PC-9 (cell line): ENCODE measurements around the gene PPA1. TPM values are rescaled to one million over a fixed set of nuclear protein-coding genes. Genes with fewer than 3 reads are reported as not detected.

Experiments used
- BruUV-seq: library from RNA; stranded (reverse); fragments of 400-500 nt; replicated peaks from 2 replicates; lab custom pipeline; 2021; lab: Mats Ljungman, UMichigan
- CTCF ChIA-PET: fragments of 300-600 bp; sonication (Branson Sonifier 250); formaldehyde crosslinking; loops from one replicate; lab custom pipeline; 2022; ENCODE audit warnings: antibody characterized with exemption; lab: Charles Lee
- POLR2A ChIA-PET: fragments of 300-600 bp; sonication (Branson Sonifier 250); formaldehyde crosslinking; loops from one replicate; lab custom pipeline; 2022; ENCODE audit warnings: antibody characterized with exemption; ENCODE audit not compliant: unreplicated experiment; lab: Charles Lee
- DNase-seq, 2 experiments: peaks; one replicate each; pipeline versions ENCODE4 v3.0.0 to v3.0.0-alpha.2; 2015 to 2022; ENCODE audit warnings: mixed read lengths in 1 of 2
- H2AFZ ChIP-seq: fragments of 200-600 bp; sonication (generic); 2 replicates; pipeline ENCODE4 v1.8.1; 2017; ENCODE audit warnings: antibody characterized with exemption
- H3F3A ChIP-seq: fragments of 200-600 bp; sonication (generic); 2 replicates; pipeline ENCODE4 v1.8.1; 2017; ENCODE audit warnings: antibody characterized with exemption, mild to moderate bottlenecking, low read depth; ENCODE audit not compliant: insufficient read depth
- H3K27ac ChIP-seq: fragments of 200-600 bp; sonication (generic); 2 replicates; pipeline ENCODE4 v1.6.1; 2016; ENCODE audit warnings: mixed run types
- H3K27me3 ChIP-seq: fragments of 200-600 bp; sonication (generic); 2 replicates; pipeline ENCODE4 v1.6.1; 2016; ENCODE audit warnings: low read depth, mixed run types; ENCODE audit not compliant: insufficient read depth
- H3K36me3 ChIP-seq: fragments of 200-600 bp; sonication (generic); 2 replicates; pipeline ENCODE4 v1.6.1; 2016; ENCODE audit warnings: low read depth, mixed run types
- H3K4me1 ChIP-seq: fragments of 200-600 bp; sonication (generic); replicated peaks from 2 replicates; pipeline ENCODE4 v1.6.1; 2016; ENCODE audit warnings: mixed run types; ENCODE audit not compliant: insufficient read depth
- H3K4me2 ChIP-seq: fragments of 200-600 bp; sonication (generic); 2 replicates; pipeline ENCODE4 v1.6.1; 2017; ENCODE audit warnings: mixed run types
- H3K4me3 ChIP-seq: fragments of 200-600 bp; sonication (generic); 2 replicates; pipeline ENCODE4 v1.6.1; 2016; ENCODE audit warnings: mixed run types
- H3K79me2 ChIP-seq: fragments of 200-600 bp; sonication (generic); 2 replicates; pipeline ENCODE4 v1.6.1; 2017; ENCODE audit warnings: low read depth, mixed run types
- H3K9me2 ChIP-seq: fragments of 200-600 bp; sonication (generic); 2 replicates; pipeline ENCODE4 v1.8.1; 2017; ENCODE audit warnings: mild to moderate bottlenecking; ENCODE audit not compliant: insufficient read depth
- H3K9me3 ChIP-seq: fragments of 200-600 bp; sonication (generic); 2 replicates; pipeline ENCODE4 v1.8.1; 2016; ENCODE audit warnings: low read depth; ENCODE audit not compliant: insufficient read depth
- H4K20me1 ChIP-seq: fragments of 200-600 bp; sonication (generic); 2 replicates; pipeline ENCODE4 v1.8.1; 2017; ENCODE audit not compliant: insufficient read depth
- EZH2 ChIP-seq: fragments of 200-600 bp; sonication (generic); IDR thresholded peaks from 2 replicates; pipeline ENCODE4 v1.8.0; 2017; ENCODE audit warnings: antibody characterized with exemption, low read depth
- intact Hi-C: fragments of 100-400 bp; cut with micrococcal nuclease; formaldehyde crosslinking; loops from one replicate; pipeline ENCODE4 v1.10.0; 2022; ENCODE audit not compliant: unreplicated experiment
- total RNA-seq: library from RNA; stranded (reverse); gene quantifications from 2 replicates; pipeline ENCODE4 v1.2.3, GENCODE V29; 2021
- TF ChIP-seq, protein P1 (sequence below): fragments of 200-600 bp; sonication (generic); conservative IDR thresholded peaks from 2 replicates; pipeline ENCODE4 v1.6.1; 2017; ENCODE audit warnings: mixed run types, antibody characterized with exemption, mild to moderate bottlenecking, moderate library complexity

PPA1 gene
- total RNA-seq, 1 experiment from 2014 or later: 236 TPM

DNA sequence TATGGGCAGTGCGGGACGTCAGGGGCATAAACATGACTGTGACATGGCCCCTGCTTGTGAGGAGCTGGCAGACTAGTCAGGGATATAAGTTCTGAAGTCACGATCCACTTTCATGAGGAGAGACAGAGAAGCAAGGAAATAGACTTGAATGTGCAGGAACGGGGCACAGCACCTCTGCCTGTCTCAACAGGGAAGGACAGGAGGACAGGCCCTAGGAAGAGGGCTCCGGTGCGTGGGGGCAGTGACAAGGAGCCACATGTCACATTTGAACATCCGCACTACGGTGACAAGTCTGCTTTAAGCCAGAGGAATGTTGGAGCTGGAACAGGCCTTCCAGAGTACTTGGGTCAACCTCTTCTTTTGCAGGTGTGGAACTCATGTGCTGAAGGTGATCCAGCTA is 43.1 kb downstream of the PPA1 start:
- BruUV-seq: no TSS peak
- peaks cover 44% of the 10 kb centered on the region for H3F3A ChIP-seq
- H4K20me1 ChIP-seq: no peaks in the 10 kb centered on the region
- H3K27ac ChIP-seq: no peak overlapping the region
- H3K4me3 ChIP-seq: no peak overlapping the region
- no peaks in the 10 kb centered on the region for H3K27me3 ChIP-seq
- H3K36me3 ChIP-seq: no peaks in the 10 kb centered on the region
- no peak overlapping the region for H3K4me2 ChIP-seq
- no peak overlapping the region for H2AFZ ChIP-seq
- ChIA-PET CTCF (no interaction called here), POLR2A (interaction anchor here (0.8 kb wide), 1 partner anchor 19 kb away, joined by 5 read pairs; no protein-coding TSS in a partner anchor)
- H3K9me3 ChIP-seq: no peaks in the 10 kb centered on the region
- peaks cover 61% of the 10 kb centered on the region for H3K4me1 ChIP-seq
- no peak for DNase-seq
- no peak for TF ChIP-seq EZH2
- TF ChIP-seq, protein P1, sequence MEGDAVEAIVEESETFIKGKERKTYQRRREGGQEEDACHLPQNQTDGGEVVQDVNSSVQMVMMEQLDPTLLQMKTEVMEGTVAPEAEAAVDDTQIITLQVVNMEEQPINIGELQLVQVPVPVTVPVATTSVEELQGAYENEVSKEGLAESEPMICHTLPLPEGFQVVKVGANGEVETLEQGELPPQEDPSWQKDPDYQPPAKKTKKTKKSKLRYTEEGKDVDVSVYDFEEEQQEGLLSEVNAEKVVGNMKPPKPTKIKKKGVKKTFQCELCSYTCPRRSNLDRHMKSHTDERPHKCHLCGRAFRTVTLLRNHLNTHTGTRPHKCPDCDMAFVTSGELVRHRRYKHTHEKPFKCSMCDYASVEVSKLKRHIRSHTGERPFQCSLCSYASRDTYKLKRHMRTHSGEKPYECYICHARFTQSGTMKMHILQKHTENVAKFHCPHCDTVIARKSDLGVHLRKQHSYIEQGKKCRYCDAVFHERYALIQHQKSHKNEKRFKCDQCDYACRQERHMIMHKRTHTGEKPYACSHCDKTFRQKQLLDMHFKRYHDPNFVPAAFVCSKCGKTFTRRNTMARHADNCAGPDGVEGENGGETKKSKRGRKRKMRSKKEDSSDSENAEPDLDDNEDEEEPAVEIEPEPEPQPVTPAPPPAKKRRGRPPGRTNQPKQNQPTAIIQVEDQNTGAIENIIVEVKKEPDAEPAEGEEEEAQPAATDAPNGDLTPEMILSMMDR: no peak
- H3K9me2 ChIP-seq: no peaks in the 10 kb centered on the region
- no peaks in the 10 kb centered on the region for H3K79me2 ChIP-seq
- intact Hi-C loops: no loop called here

DNA sequence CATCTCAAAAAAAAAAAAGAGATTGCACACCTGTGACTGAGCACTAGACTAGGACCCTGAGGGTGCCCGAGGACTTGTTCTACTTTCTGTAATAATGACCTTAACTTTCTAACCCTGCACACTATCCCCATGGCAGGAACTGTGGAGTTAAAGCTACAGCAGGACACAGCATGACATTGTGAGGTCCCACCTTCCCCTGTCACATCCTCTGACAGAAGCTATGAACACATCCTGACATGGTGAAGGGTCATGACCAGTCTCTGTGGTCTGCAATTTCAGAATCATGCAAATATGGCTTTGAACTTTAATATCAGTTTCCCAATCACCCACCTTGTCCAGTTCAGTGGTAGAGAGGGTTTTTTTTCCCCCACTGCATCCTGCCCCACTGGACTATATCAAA is 44.5 kb downstream of the PPA1 start:
- H3K4me3 ChIP-seq: no peak overlapping the region
- intact Hi-C loops: no loop called here
- no peaks in the 10 kb centered on the region for H3K9me2 ChIP-seq
- H3K27ac ChIP-seq: no peak overlapping the region
- no peaks in the 10 kb centered on the region for H3K79me2 ChIP-seq
- BruUV-seq: no TSS peak
- peaks cover 31% of the 10 kb centered on the region for H3F3A ChIP-seq
- ChIA-PET CTCF (no interaction called here), POLR2A (no interaction called here)
- no peaks in the 10 kb centered on the region for H4K20me1 ChIP-seq
- no peak overlapping the region for H2AFZ ChIP-seq
- peaks cover 48% of the 10 kb centered on the region for H3K4me1 ChIP-seq
- DNase-seq: peak in 1 of 2 experiments; percentile 42
- TF ChIP-seq EZH2: no peak
- TF ChIP-seq, protein P1: no peak
- no peaks in the 10 kb centered on the region for H3K9me3 ChIP-seq
- H3K27me3 ChIP-seq: no peaks in the 10 kb centered on the region
- no peak overlapping the region for H3K4me2 ChIP-seq
- no peaks in the 10 kb centered on the region for H3K36me3 ChIP-seq

DNA sequence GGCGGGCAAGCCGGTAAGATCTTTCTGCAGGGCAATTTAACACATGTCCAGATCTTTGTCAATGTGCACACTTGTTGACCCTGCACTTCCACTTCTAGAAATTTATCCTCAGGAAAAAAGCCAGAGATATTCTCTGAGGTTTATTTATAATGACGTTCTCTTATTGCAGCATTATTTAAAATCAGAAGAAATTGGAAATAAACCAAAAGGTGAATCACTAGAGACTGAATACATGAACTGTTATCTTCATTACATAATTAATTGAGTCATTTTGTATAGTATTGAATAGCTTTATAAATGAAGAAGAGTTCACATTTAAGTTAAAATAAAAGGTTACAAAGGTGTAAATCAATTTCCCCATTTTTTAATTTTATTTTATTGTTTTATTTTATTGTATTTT is 46.7 kb downstream of the PPA1 start:
- no peak overlapping the region for H3K4me2 ChIP-seq
- DNase-seq: no peak
- no peak for TF ChIP-seq EZH2
- TF ChIP-seq, protein P1: no peak

More for the DNA sequence above, 46.7 kb downstream of the PPA1 start:
- Histone ChIP-seq H3F3A (peaks cover 11% of the 10 kb centered on the region), H3K36me3 (no peaks in the 10 kb centered on the region), H3K27me3 (no peaks in the 10 kb centered on the region), H2AFZ (no peak overlapping the region), H3K9me2 (no peaks in the 10 kb centered on the region), H4K20me1 (no peaks in the 10 kb centered on the region), H3K4me3 (no peak overlapping the region), H3K4me1 (peaks cover 26% of the 10 kb centered on the region), H3K9me3 (no peaks in the 10 kb centered on the region), H3K27ac (no peak overlapping the region), H3K79me2 (no peaks in the 10 kb centered on the region)
- no TSS peak for BruUV-seq
- intact Hi-C loops: no loop called here
- ChIA-PET CTCF (no interaction called here), POLR2A (no interaction called here)
